Chondrocyte (in vitro differentiated cells): ENCODE measurements around the gene TCEA2. TPM values are rescaled to one million over a fixed set of nuclear protein-coding genes. Genes with fewer than 3 reads are reported as not detected.

Experiments
- DNase-seq: peaks from one replicate; pipeline ENCODE4 v3.0.0; 2021; ENCODE audit warnings: mixed read lengths, low spot score
- H3K27ac Mint-ChIP-seq: one replicate; pipeline ENCODE4 v1.8.0; 2021; ENCODE audit warnings: mild to moderate bottlenecking, moderate library complexity, mixed read lengths; ENCODE audit not compliant: unreplicated experiment
- H3K27me3 Mint-ChIP-seq: 2 replicates; pipeline ENCODE4 v1.8.0; 2021; ENCODE audit warnings: low read depth, mixed read lengths
- H3K36me3 Mint-ChIP-seq: 2 replicates; pipeline ENCODE4 v1.8.0; 2021; ENCODE audit warnings: low read depth, mixed read lengths
- H3K4me1 Mint-ChIP-seq: 2 replicates; pipeline ENCODE4 v1.8.0; 2021; ENCODE audit warnings: low read depth, mild to moderate bottlenecking, mixed read lengths
- H3K4me3 Mint-ChIP-seq: one replicate; pipeline ENCODE4 v1.8.0; 2021; ENCODE audit warnings: mild to moderate bottlenecking, moderate library complexity, mixed read lengths; ENCODE audit not compliant: unreplicated experiment
- H3K9me3 Mint-ChIP-seq: 2 replicates; pipeline ENCODE4 v1.8.0; 2021; ENCODE audit warnings: low read depth, mixed read lengths
- total RNA-seq: library from RNA; stranded (reverse); gene quantifications from 3 replicates; pipeline ENCODE4 v1.2.1, GENCODE V29; 2021
- TF ChIP-seq, protein P1 (sequence below): fragments of 200-600 bp; sonication (generic); IDR thresholded peaks from 2 replicates; pipeline ENCODE4 v1.5.0; 2021; ENCODE audit warnings: antibody characterized with exemption, mild to moderate bottlenecking, moderate library complexity

TCEA2 gene
- total RNA-seq, 1 donor from 2014 or later, result 57.6 TPM

DNA sequence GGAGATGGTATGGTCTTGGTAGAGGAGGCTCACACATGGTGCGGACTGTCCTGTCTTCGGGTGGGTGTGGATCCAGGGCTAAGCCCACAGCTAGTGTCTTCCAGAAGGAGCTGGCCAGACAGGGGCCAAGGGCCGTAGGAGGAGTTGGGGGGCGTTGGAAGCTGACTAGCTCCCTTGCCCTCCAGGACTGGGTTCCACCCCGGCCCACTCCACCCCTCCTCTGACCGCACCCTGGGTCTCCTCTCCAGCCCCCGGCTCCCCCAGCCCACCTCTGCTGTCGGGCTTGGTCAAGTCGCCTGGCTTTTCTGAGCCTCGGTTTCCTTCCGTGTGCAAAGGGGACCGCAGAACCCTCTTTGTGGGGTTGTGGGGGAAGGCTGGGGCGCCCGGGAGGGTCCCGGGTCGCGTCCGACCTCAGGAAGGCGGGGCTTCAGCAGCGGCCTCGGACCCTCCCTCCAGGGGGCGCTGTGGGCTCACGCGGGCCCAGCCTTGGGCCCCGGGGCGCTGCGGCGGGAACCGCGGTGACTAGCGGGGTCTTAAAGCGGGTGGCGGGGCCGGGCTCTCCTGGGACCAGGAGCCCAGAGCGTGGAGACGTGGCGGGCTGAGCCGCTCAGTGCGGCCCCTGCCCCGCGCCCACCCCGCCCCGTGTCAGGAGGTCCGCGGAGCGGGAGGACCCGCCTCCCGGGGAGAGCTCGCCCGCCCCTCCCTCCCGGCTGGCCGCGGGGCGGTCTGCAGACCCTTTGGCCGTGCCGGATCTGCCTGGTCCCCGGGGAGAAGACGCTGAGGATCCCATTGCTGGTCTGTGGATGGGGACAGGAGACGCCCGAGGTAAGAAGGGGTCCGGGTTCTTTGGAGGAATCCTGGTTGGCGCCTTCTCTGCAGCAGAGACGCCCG is 39.0 kb downstream of the TCEA2 start:
- Mint-ChIP-seq H3K27me3 (peaks cover 24% of the 10 kb centered on the region), H3K9me3 (no peaks in the 10 kb centered on the region), H3K36me3 (no peaks in the 10 kb centered on the region), H3K27ac (no peak overlapping the region), H3K4me1 (peaks cover 3% of the 10 kb centered on the region), H3K4me3 (no peak overlapping the region)
- TF ChIP-seq, protein P1, sequence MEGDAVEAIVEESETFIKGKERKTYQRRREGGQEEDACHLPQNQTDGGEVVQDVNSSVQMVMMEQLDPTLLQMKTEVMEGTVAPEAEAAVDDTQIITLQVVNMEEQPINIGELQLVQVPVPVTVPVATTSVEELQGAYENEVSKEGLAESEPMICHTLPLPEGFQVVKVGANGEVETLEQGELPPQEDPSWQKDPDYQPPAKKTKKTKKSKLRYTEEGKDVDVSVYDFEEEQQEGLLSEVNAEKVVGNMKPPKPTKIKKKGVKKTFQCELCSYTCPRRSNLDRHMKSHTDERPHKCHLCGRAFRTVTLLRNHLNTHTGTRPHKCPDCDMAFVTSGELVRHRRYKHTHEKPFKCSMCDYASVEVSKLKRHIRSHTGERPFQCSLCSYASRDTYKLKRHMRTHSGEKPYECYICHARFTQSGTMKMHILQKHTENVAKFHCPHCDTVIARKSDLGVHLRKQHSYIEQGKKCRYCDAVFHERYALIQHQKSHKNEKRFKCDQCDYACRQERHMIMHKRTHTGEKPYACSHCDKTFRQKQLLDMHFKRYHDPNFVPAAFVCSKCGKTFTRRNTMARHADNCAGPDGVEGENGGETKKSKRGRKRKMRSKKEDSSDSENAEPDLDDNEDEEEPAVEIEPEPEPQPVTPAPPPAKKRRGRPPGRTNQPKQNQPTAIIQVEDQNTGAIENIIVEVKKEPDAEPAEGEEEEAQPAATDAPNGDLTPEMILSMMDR, result peak; percentile 87
- DNase-seq, result peak; percentile 80

DNA sequence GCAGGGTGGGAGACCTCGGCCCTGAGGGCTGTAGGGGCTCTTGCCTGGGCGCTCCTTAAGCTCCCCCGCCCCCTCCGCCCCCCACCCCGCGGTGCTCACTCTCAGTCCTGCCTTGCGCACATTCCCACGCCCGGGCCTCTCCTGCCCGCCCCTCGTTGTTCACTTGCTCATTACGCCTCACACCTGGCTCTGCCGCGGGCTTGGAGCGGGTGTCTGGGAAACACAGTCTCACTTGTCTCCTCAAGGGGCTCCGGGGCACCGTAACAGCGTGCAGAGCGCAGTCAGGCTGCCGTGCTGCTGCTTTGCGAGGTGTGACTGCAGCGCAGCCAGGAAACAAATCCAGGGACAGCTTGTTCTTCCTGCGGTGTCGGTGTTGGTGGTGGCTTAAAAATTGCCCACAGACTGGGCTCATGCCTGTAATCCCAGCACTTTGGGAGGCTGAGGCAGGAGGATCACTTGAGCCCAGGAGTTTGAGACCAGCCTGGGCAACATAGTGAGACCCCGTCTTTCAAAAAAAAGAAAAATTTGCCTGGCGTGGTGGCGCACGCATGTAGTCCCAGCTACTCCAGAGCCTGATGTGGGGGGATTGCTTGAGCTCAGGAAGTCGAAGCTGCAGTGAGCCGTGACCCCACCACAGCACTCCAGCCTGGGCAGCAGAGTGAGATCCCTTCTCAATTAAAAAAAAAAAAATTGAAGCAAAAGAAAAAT is 39.8 kb downstream of the TCEA2 start:
- DNase-seq, result peak; percentile 86
- peaks cover 3% of the 10 kb centered on the region for H3K4me1 Mint-ChIP-seq
- no peak overlapping the region for H3K27ac Mint-ChIP-seq
- no peaks in the 10 kb centered on the region for H3K36me3 Mint-ChIP-seq
- H3K4me3 Mint-ChIP-seq, result peak overlapping the region; percentile 66
- TF ChIP-seq, protein P1, result no peak
- H3K27me3 Mint-ChIP-seq, result peaks cover 24% of the 10 kb centered on the region
- no peaks in the 10 kb centered on the region for H3K9me3 Mint-ChIP-seq

DNA sequence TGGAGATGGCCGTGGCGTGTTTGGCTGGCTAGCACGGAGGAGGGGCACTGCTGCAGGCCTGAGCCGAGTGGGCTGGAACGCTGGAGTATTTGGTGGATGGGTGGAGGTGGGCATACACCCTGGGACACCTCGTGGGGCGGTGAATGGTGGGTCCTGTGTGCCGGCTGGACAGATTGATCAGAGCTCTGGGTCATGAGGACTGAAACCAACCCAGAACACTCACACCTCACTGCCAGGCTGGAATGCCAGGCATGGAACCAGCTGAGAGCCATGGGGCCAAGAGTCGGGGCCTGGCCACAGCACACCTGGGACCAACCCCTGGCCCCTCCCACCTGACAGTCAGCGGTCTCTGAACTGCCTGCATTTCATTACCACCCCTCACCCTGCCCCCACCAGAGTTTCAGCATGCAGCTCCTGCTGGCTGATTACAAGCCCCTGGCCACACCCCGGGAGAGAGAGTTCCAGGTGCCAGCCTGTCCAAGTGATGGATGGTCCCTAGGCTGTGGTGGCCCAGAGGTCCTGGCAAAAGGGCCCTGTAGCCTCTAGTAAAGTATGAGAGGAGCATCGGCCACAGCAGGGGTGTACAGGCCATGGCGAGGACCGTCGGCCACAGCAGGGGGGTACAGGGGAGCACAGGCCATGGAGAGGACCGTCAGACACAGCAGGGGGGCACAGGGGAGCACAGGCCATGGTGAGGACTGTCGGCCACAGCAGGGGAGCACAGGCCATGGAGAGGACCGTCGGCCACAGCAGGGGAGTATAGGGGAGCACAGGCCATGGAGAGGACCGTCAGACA is 41.1 kb downstream of the TCEA2 start:
- Mint-ChIP-seq H3K36me3 (no peaks in the 10 kb centered on the region), H3K27me3 (peaks cover 32% of the 10 kb centered on the region), H3K27ac (no peak overlapping the region), H3K4me3 (no peak overlapping the region), H3K4me1 (peaks cover 3% of the 10 kb centered on the region), H3K9me3 (no peaks in the 10 kb centered on the region)
- TF ChIP-seq, protein P1, result no peak
- DNase-seq, result peak; percentile 71

DNA sequence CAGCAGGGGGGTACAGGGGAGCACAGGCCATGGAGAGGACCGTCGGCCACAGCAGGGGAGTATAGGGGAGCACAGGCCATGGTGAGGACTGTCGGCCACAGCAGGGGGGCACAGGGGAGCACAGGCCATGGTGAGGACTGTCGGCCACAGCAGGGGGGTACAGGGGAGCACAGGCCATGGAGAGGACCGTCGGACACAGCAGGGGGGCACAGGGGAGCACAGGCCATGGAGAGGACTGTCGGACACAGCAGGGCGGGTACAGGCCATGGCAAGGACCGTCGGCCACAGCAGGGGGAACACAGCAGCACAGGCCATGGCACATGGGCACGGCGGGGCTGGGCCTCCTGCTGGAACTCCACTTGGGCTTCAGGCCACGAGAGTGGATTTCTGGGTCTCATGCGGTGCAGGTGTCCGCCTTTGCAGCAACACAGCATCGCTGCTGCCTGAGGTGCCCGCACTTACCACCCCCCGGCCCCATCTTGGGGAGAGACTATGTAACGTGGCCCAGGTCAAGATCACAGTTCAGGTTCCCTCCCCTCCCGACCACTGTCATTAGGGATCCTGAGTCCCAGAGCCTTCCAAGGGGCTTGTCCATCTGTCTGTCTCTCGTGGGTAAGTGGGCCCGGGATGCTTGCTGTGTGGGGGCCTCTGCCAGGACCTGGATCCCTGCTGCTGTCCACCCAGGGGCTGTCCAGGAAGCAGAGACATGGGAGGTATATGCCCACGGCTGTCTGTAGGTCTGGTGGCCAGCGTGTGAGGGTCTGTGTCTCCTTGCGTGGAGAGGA is 41.9 kb downstream of the TCEA2 start:
- peak; percentile 84 for DNase-seq
- H3K36me3 Mint-ChIP-seq, result no peaks in the 10 kb centered on the region
- H3K4me1 Mint-ChIP-seq, result peaks cover 3% of the 10 kb centered on the region
- TF ChIP-seq, protein P1, result no peak
- no peak overlapping the region for H3K4me3 Mint-ChIP-seq
- H3K27me3 Mint-ChIP-seq, result peaks cover 32% of the 10 kb centered on the region
- no peaks in the 10 kb centered on the region for H3K9me3 Mint-ChIP-seq
- H3K27ac Mint-ChIP-seq, result no peak overlapping the region
